Stimulated activated naive CD4-positive, alpha-beta T cell (primary cell): Measurements from ENCODE around the gene CKAP5.
"Not testable (repeated sequence)": the region's sequence is repeated elsewhere in the genome, so short reads cannot be mapped to it uniquely, and the experiment has no call there.

Source experiments
- DNase-seq, 6 experiments: peaks; one replicate each; lab custom pipeline; 2025; lab: John Stamatoyannopoulos, UW

Gene CKAP5

GRCh38 chr11:46855167-46855566, 9.1 kb upstream of the CKAP5 start:
- no peak for DNase-seq

GRCh38 chr11:46850829-46851380, 4.8 kb upstream of the CKAP5 start:
- no peak for DNase-seq

DNA sequence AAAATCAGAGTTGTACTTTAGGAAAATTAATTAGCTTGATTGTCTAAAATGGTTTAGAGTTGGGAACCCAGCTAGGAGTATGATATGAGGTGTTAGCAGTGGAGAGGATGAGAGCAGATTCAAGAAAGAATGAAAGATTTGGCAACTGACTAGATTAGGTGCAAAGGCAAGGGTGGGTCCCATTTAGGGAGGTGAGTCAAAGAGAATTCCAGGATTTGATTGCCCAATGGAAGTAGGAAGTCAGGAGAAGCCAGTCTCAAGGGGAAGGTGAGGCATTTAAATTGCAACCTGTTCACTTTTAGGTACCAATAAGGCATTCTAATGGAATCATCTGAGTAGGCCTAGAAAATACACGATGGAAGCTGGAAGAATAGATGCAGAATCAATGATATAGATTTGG, 3.6 kb upstream of the CKAP5 start:
- DNase-seq: no peak

DNA sequence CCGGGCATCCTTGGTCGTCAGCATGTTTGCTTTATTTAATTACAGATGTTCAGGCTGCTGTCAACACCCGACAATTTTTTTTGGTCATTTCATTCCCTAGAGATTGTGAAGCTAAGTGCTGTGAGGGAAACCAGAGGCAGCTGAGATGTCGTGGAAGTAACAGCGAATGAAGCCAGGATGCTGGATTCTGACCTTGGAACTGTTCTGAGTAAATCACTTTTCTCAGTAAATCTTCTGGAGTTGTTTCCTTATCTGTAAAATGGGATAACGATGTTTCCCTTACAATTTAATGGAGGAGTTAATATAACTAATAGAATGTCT, 390 bp upstream of the CKAP5 start:
- DNase-seq: no peak

GRCh38 chr11:46845440-46845739, 690 bp downstream of the CKAP5 start:
- no peak for DNase-seq

GRCh38 chr11:46840116-46840515, 6.0 kb downstream of the CKAP5 start:
- DNase-seq: no peak

DNA sequence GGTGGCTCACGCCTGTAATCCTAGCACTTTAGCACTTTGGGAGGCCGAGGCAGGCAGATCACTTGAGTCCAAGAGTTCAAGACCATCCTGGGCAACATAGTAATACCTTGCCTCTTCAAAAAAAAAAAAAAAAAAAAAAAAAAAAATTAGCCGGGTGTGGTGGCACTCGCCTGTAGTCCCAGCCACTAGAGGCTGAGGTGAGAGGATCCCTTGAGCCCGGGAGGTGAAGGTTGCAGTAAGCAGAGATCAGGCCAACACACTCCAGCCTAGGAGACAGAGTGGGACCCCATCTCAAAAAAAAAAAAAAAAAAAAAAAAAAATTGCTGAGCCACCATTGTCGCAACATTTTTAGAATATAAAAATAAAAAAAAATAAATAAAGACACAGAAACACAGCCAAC, 7.6 kb downstream of the CKAP5 start:
- no peak for DNase-seq

- DNase-seq: no peak
Measured at GRCh38 chr11:46837860-46838259, 8.2 kb downstream of the CKAP5 start.

DNA sequence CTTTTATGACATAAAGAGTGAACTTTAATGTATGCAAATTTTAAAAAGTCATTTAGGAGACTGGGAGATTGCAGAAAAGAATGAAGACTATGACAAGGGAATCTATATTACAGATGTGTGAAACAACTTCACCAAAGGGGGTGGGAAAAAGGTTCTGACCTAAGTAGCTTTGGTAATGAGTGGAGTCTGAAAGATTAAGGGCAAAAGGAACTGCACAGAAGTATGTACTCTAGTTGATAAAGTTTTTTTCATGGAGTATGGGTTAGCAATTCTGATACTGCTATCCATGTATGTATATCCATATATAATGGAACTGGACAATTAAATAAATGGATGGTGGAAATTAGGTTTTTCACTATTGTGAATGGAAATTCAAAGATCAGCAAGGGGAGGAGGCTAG, 9.2 kb downstream of the CKAP5 start:
- DNase-seq: no peak

DNA sequence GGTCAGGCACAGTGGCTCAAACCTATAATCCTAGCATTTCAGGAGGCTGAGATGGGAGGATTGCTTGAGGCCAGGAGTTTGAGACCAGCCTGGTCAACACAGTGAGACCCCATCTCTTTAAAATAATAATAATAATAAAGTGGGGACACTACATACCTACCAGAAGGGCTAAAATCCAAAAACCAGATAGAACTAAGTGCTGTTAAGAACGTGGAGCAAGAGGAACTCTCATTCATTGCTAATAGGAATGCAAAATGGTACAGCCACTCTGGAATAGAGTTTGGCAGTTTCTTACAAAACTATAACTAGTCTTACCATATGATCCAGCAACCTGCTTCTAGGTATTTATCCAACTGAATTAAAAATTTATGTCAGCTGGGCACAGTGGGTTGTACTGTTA, 9.6 kb downstream of the CKAP5 start:
- DNase-seq: no peak

GRCh38 chr11:46835897-46836296, 10.2 kb downstream of the CKAP5 start:
- no peak for DNase-seq

DNA sequence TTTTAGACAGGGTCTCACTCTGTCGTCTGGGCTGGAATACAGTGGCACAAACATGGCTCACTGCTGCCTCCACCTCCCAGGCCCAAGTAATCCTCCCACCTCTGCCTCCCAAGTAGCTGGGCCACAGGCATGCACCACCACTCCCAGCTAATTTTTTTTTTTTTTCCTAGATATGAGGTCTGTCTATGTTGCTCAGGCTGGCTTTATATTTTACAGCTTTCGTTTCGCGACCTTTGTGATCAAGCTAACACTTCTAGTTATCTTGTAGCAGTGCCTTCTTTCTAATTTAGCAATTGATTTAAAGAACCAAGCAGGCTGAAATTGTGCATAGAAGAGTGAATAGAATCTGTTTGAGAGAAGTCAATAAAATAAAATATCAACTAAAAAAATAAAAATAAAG, 11.3 kb downstream of the CKAP5 start:
- no peak for DNase-seq

DNA sequence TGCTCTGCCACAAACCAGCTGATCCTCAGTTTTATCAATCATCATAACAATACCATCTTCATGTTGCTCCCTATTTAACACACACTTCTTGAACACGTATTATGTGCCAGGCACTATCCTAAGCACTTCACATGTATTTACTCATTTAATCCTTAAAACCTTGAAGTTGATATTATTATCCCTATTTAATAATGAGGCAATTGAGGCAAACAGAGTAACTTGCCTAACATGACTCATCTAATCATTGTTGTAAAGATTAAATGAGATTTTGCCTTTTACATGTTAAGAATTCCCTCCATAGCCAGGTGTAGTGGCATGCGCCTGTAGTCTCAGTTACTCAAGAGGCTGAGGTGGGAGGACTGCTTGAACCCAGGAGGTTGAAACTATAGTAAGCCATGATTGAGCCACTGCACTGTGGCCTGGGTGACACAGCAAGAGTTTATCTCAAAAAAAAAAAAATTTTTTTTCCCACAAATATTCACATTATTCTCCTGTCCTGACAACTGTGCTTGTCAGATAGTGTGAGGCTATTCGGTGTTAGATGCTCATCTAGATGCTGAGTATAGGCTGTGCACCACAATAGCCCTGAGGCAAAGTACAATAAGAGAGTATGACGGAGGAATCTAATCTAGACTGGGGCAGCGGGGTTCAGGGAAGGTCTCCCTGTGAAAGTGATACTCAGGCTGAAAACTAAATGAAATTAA, 13.4 kb downstream of the CKAP5 start:
- no peak for DNase-seq

GRCh38 chr11:46827995-46828394, 18.1 kb downstream of the CKAP5 start:
- DNase-seq: no peak

GRCh38 chr11:46826310-46827044, 19.6 kb downstream of the CKAP5 start:
- DNase-seq: peak; percentile 36 to 69 (median 60)

- DNase-seq: peak in 2 of 6 experiments; percentile 1 to 5
Measured at GRCh38 chr11:46808799-46809431, 37.2 kb downstream of the CKAP5 start.

GRCh38 chr11:46801694-46802470, 44.2 kb downstream of the CKAP5 start:
- no peak for DNase-seq

- DNase-seq: no peak
Measured at GRCh38 chr11:46800177-46800576, 45.9 kb downstream of the CKAP5 start.

- not testable (repeated sequence) for DNase-seq
Measured at GRCh38 chr11:46799725-46800124, 46.4 kb downstream of the CKAP5 start.

DNA sequence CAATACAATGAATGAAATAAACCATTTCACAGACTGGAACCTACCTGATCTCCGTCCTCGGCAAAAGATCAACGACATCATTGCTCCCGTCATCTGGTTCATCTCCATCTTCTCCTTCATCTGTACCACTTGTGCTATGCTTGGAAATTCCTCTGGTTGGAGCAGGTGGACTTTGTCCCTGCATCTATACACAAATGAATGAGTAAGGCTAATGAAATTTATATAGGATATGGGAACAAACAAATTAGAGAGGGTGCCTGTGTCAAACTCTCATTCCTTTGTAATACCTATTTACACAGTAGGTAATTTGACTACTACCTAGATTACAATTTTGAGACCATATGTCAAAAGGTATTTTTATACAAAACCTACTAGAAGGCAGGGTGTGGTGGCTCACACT, 67.7 kb downstream of the CKAP5 start:
- no peak for DNase-seq

DNA sequence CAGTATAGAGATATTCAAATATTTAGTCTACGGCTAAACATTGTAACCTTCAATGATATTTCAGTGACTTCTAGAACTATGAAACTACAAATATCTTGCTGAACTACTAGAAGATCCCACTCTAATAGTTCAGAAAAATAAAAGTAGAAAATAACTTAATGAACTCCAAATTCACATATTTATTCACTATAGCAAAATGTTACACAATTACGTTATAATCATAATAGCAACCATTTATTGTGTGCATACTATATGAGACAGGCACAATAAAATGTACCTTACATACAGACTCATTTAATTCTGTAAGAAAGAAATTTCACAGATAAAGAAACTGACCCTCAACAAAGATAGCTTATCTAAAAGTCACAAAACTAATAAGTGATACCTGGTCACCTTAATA, 69.2 kb downstream of the CKAP5 start:
- no peak for DNase-seq

GRCh38 chr11:46769636-46770221, 76.4 kb downstream of the CKAP5 start:
- no peak for DNase-seq
